IMR-90 (cell line): ENCODE measurements around the gene SAMD9. TPM values are rescaled to one million over a fixed set of nuclear protein-coding genes. Genes with fewer than 3 reads are reported as not detected.

Experiments
- ATAC-seq: fragments of 200-7000 bp; cut with Tn5 transposase; 2 replicates; pipeline ENCODE4 v1.9.1; 2020; ENCODE audit warnings: low read depth, mild to moderate bottlenecking, moderate library complexity
- BruUV-seq: library from RNA; stranded (reverse); fragments of 400-500 nt; replicated peaks from 2 replicates; lab custom pipeline; 2021; lab: Mats Ljungman, UMichigan
- CTCF ChIA-PET: fragments of 300-600 bp; formaldehyde crosslinking; extraction: SDS; loops from one replicate; lab custom pipeline; 2021; ENCODE audit warnings: antibody characterized with exemption; lab: Yijun Ruan, JAX
- POLR2A ChIA-PET: fragments of 300-600 bp; sonication (Branson Sonifier 250); formaldehyde crosslinking; loops from one replicate; lab custom pipeline; 2022; ENCODE audit warnings: antibody characterized with exemption; ENCODE audit not compliant: unreplicated experiment; lab: Charles Lee
- DNase-seq: peaks from one replicate; pipeline ENCODE4 v3.0.0; 2013
- H2AFZ ChIP-seq: replicated peaks from 2 replicates; pipeline ENCODE3; 2013; ENCODE audit warnings: low read length, mild to moderate bottlenecking; ENCODE audit not compliant: poor library complexity
- H2AK5ac ChIP-seq: 2 replicates; pipeline ENCODE4 v1.6.1; 2013; ENCODE audit warnings: low read depth, low read length, inconsistent platforms
- H2AK9ac ChIP-seq: replicated peaks from 2 replicates; pipeline ENCODE3; 2013; ENCODE audit warnings: mild to moderate bottlenecking, low read depth, low read length, moderate library complexity; ENCODE audit not compliant: poor library complexity
- H2BK120ac ChIP-seq: 2 replicates; pipeline ENCODE4 v1.6.1; 2013; ENCODE audit warnings: low read depth, low read length, inconsistent platforms
- H2BK15ac ChIP-seq: 3 replicates; pipeline ENCODE4 v1.6.1; 2013; ENCODE audit warnings: low read depth, low read length, inconsistent platforms
- H2BK20ac ChIP-seq: 2 replicates; pipeline ENCODE4 v1.6.1; 2013; ENCODE audit warnings: low read depth, mild to moderate bottlenecking, inconsistent platforms, low read length, moderate library complexity
- H2BK5ac ChIP-seq: 2 replicates; pipeline ENCODE4 v1.6.1; 2013; ENCODE audit warnings: mild to moderate bottlenecking, low read depth, low read length, inconsistent platforms; ENCODE audit not compliant: poor library complexity, severe bottlenecking
- H3K14ac ChIP-seq: replicated peaks from 2 replicates; pipeline ENCODE4 v1.6.1; 2013; ENCODE audit warnings: low read depth, low read length, inconsistent platforms
- H3K18ac ChIP-seq: 2 replicates; pipeline ENCODE4 v1.6.1; 2013; ENCODE audit warnings: low read depth, low read length, control low read depth
- H3K23ac ChIP-seq: 2 replicates; pipeline ENCODE4 v1.6.1; 2013; ENCODE audit warnings: low read depth, low read length, inconsistent platforms
- H3K27ac ChIP-seq: 2 replicates; pipeline ENCODE4 v1.5.1; 2013; ENCODE audit warnings: mild to moderate bottlenecking, control low read depth, low read length; ENCODE audit not compliant: insufficient read depth
- H3K27me3 ChIP-seq: 2 replicates; pipeline ENCODE4 v1.6.1; 2013; ENCODE audit warnings: low read length; ENCODE audit not compliant: control insufficient read depth, insufficient read depth
- H3K36me3 ChIP-seq: 2 replicates; pipeline ENCODE4 v1.6.1; 2013; ENCODE audit warnings: low read length, mixed read lengths; ENCODE audit not compliant: control insufficient read depth, insufficient read depth
- H3K4ac ChIP-seq: 2 replicates; pipeline ENCODE4 v1.6.1; 2013; ENCODE audit warnings: low read depth, low read length, inconsistent platforms
- H3K4me1 ChIP-seq: 2 replicates; pipeline ENCODE4 v1.6.1; 2013; ENCODE audit warnings: low read length, mixed read lengths; ENCODE audit not compliant: control insufficient read depth, insufficient read depth
- H3K4me2 ChIP-seq: 2 replicates; pipeline ENCODE4 v1.6.1; 2013; ENCODE audit warnings: low read depth, mild to moderate bottlenecking, control low read depth, low read length, moderate library complexity
- H3K4me3 ChIP-seq: 2 replicates; pipeline ENCODE4 v1.5.1; 2013; ENCODE audit warnings: low read depth, mild to moderate bottlenecking, control low read depth, low read length, moderate library complexity; ENCODE audit not compliant: insufficient read depth
- H3K56ac ChIP-seq: 2 replicates; pipeline ENCODE4 v1.6.1; 2013; ENCODE audit warnings: low read length, inconsistent platforms; ENCODE audit not compliant: insufficient read depth; ENCODE audit errors: extremely low read depth
- H3K79me1 ChIP-seq, 2 experiments: 2 replicates each; pipeline ENCODE4 v1.6.1; 2013; ENCODE audit warnings: low read length in 2 of 2, inconsistent platforms in 1 of 2, low read depth in 1 of 2
- H3K9ac ChIP-seq: 2 replicates; pipeline ENCODE4 v1.6.1; 2013; ENCODE audit warnings: low read depth, low read length, control low read depth
- H3K9me1 ChIP-seq: 2 replicates; pipeline ENCODE4 v1.6.1; 2013; ENCODE audit warnings: low read length, inconsistent platforms; ENCODE audit not compliant: insufficient read depth
- H3K9me3 ChIP-seq: 2 replicates; pipeline ENCODE4 v1.6.1; 2013; ENCODE audit warnings: low read length; ENCODE audit not compliant: control insufficient read depth, insufficient read depth
- H4K20me1 ChIP-seq: 2 replicates; pipeline ENCODE4 v1.6.1; 2013; ENCODE audit warnings: low read length, inconsistent platforms; ENCODE audit not compliant: insufficient read depth
- H4K5ac ChIP-seq: 2 replicates; pipeline ENCODE4 v1.6.1; 2013; ENCODE audit warnings: mild to moderate bottlenecking, low read depth, low read length, control low read depth
- H4K8ac ChIP-seq, 2 experiments: 2 replicates each; pipeline ENCODE4 v1.6.1; 2013; ENCODE audit warnings: low read depth in 2 of 2, low read length in 2 of 2, control low read depth in 1 of 2, inconsistent platforms in 1 of 2
- H4K91ac ChIP-seq: 2 replicates; pipeline ENCODE4 v1.6.1; 2013; ENCODE audit warnings: low read depth, low read length, inconsistent platforms; ENCODE audit not compliant: insufficient read depth
- CEBPB ChIP-seq: IDR thresholded peaks from 2 replicates; pipeline ENCODE4 v1.6.1; 2012; ENCODE audit warnings: low read depth, low read length, improper control_type of control experiment
- MAFK ChIP-seq: IDR thresholded peaks from 2 replicates; pipeline ENCODE4 v1.6.1; 2012; ENCODE audit warnings: low read depth, low read length, improper control_type of control experiment
- MAZ ChIP-seq: IDR thresholded peaks from 2 replicates; pipeline ENCODE4 v1.6.1; 2012; ENCODE audit warnings: low read depth, mild to moderate bottlenecking, low read length, improper control_type of control experiment, moderate library complexity, borderline replicate concordance
- MXI1 ChIP-seq: IDR thresholded peaks from 2 replicates; pipeline ENCODE4 v1.6.1; 2012; ENCODE audit warnings: low read depth, mild to moderate bottlenecking, low read length, moderate library complexity, borderline replicate concordance
- POLR2A ChIP-seq: IDR thresholded peaks from 2 replicates; pipeline ENCODE4 v1.6.1; 2012; ENCODE audit warnings: mild to moderate bottlenecking, low read depth, low read length
- RAD21 ChIP-seq: IDR thresholded peaks from 2 replicates; pipeline ENCODE4 v1.6.1; 2012; ENCODE audit warnings: low read length, improper control_type of control experiment
- RCOR1 ChIP-seq: IDR thresholded peaks from 2 replicates; pipeline ENCODE4 v1.6.1; 2012; ENCODE audit warnings: mild to moderate bottlenecking, low read length, improper control_type of control experiment; ENCODE audit not compliant: insufficient replicate concordance
- SMC3 ChIP-seq: fragments of 150-350 bp; IDR thresholded peaks from 2 replicates; pipeline ENCODE4 v1.6.1; 2016; ENCODE audit warnings: low read depth, mild to moderate bottlenecking, antibody characterized with exemption, low read length, moderate library complexity
- WGBS, 2 experiments: methylation state at CpG; one replicate each; pipeline versions ENCODE4 v1.1.5 to v1.1.7; 2013; ENCODE audit warnings: missing lambda C conversion rate in 2 of 2; ENCODE audit not compliant: insufficient read length in 1 of 2; ENCODE audit errors: extremely low coverage in 2 of 2; 5-methylcytosine and 5-hydroxymethylcytosine counted together
- dilution Hi-C: fragments of 300-500 bp; cut with HindIII; formaldehyde crosslinking; loops from one replicate; pipeline ENCODE4 v1.14.3; 2018; ENCODE audit warnings: low sequenced_read_pairs; ENCODE audit not compliant: unreplicated experiment
- in situ Hi-C: fragments of 300-500 bp; cut with MboI; formaldehyde crosslinking; loops from 3 replicates; pipeline ENCODE4 v1.14.3; 2019; ENCODE audit warnings: low sequenced_read_pairs, inconsistent platforms, mixed read lengths
- intact Hi-C: fragments of 100-400 bp; cut with micrococcal nuclease; formaldehyde crosslinking; loops from 2 replicates; pipeline ENCODE4 v1.10.0; 2022
- polyA plus RNA-seq, 3 experiments: library from polyadenylated mRNA; depleted of rRNA; stranded (reverse); fragments of >200 nt; gene quantifications; 2 replicates each; pipeline ENCODE4 v1.2.3, GENCODE V29; 2012; ENCODE audit warnings: low replicate concordance in 1 of 3
- total RNA-seq: library from RNA; depleted of rRNA; stranded (reverse); fragments of >200 nt; gene quantifications from 2 replicates; pipeline ENCODE4 v1.2.3, GENCODE V29; 2012
- TF ChIP-seq, protein P1 (sequence below): fragments of 150-350 bp; IDR thresholded peaks from 2 replicates; pipeline ENCODE4 v1.6.1; 2017; ENCODE audit warnings: mild to moderate bottlenecking, antibody characterized with exemption, low read length, low read depth
- TF ChIP-seq, protein P2 (sequence below): fragments of 150-350 bp; IDR thresholded peaks from 2 replicates; pipeline ENCODE4 v1.6.1; 2016; ENCODE audit warnings: low read depth, mild to moderate bottlenecking, low read length, moderate library complexity, borderline replicate concordance

The SAMD9 gene
- total and polyA plus RNA-seq, 2 of the 4 experiments (the other 2 are of a cell fraction), result 1.9 to 9.5 TPM

GRCh38 chr7:93117852-93118530, at the start of gene SAMD9 (continued):
- TF ChIP-seq RAD21 (no peak), RCOR1 (no peak)
- TF ChIP-seq, protein P1, sequence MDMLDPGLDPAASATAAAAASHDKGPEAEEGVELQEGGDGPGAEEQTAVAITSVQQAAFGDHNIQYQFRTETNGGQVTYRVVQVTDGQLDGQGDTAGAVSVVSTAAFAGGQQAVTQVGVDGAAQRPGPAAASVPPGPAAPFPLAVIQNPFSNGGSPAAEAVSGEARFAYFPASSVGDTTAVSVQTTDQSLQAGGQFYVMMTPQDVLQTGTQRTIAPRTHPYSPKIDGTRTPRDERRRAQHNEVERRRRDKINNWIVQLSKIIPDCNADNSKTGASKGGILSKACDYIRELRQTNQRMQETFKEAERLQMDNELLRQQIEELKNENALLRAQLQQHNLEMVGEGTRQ, result no peak

DNA sequence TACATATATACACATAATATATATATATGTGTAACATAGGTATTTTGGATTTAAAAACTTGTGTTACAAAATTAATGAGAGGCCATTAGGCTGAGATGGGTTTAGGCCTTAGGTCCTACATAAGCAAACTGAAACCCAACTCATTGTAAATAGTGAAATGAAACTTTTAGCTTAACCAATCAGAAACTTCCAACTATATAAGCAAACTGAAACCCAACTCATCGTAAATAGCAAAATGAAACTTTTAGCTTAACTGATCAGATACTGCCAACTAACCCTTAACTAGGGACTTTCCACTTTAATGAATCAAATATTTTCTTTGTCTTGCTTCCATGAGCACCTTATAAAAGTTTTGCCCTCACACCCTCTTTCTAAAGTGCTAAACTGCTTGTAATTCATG, 47.7 kb upstream of the SAMD9 start:
- Histone ChIP-seq H3K27ac (no peak overlapping the region), H2AFZ (no peak overlapping the region), H2AK5ac (no peak overlapping the region), H3K27me3 (no peaks in the 10 kb centered on the region; the same call in 1 of the 2 replicates), H3K36me3 (no peaks in the 10 kb centered on the region), H3K4me1 (no peaks in the 10 kb centered on the region; the same call in 1 of the 2 replicates), H3K9me1 (no peaks in the 10 kb centered on the region), H4K20me1 (no peaks in the 10 kb centered on the region), H2AK9ac (no peak overlapping the region), H3K9me3 (peaks cover 4% of the 10 kb centered on the region; the same call in 1 of the 2 replicates), H3K4me2 (peak overlapping the region; percentile 67; the same call in 1 of the 2 replicates), H3K79me1 (no peaks in the 10 kb centered on the region), H3K18ac (no peak overlapping the region), H4K8ac (no peak overlapping the region), H3K14ac (no peak overlapping the region), H2BK5ac (no peak overlapping the region), H3K4me3 (no peak overlapping the region), H4K91ac (no peak overlapping the region), H4K5ac (no peak overlapping the region), H3K23ac (no peak overlapping the region), H2BK15ac (no peak overlapping the region), H3K9ac (no peak overlapping the region), H3K4ac (no peak overlapping the region), H2BK120ac (no peak overlapping the region), H3K56ac (no peak overlapping the region), H2BK20ac (no peak overlapping the region)
- DNase-seq (peak; percentile 39), ATAC-seq (peak; percentile 57; the same call in 1 of the 2 replicates)
- dilution Hi-C loops, result no loop called here
- ChIA-PET POLR2A (no interaction called here), CTCF (no interaction called here)
- TF ChIP-seq, protein P2, sequence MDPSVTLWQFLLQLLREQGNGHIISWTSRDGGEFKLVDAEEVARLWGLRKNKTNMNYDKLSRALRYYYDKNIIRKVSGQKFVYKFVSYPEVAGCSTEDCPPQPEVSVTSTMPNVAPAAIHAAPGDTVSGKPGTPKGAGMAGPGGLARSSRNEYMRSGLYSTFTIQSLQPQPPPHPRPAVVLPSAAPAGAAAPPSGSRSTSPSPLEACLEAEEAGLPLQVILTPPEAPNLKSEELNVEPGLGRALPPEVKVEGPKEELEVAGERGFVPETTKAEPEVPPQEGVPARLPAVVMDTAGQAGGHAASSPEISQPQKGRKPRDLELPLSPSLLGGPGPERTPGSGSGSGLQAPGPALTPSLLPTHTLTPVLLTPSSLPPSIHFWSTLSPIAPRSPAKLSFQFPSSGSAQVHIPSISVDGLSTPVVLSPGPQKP, result no peak
- no peak for TF ChIP-seq RCOR1
- TF ChIP-seq SMC3, result no peak
- TF ChIP-seq MAFK, result no peak
- TF ChIP-seq POLR2A, result no peak
- TF ChIP-seq CEBPB, result no peak
- no peak for TF ChIP-seq MXI1
- TF ChIP-seq, protein P1, result no peak
- no peak for TF ChIP-seq MAZ
- no peak for TF ChIP-seq RAD21
- no TSS peak for BruUV-seq
- intact Hi-C loops, result no loop called here
- in situ Hi-C loops, result no loop called here
- WGBS, 2 experiments, result no CpG with 5 or more reads among the region's 1 CpG
